ENCODE data around the gene CEP55. TPM values are rescaled to one million over a fixed set of nuclear protein-coding genes. Genes with fewer than 3 reads are reported as not detected.
A peak's percentile ranks its signal among the peaks of the same experiment; 100 is the strongest.

CEP55 gene
- total and polyA plus RNA-seq, 12 donors, result 0.32 to 7.7 (median 1.2) TPM

DNA sequence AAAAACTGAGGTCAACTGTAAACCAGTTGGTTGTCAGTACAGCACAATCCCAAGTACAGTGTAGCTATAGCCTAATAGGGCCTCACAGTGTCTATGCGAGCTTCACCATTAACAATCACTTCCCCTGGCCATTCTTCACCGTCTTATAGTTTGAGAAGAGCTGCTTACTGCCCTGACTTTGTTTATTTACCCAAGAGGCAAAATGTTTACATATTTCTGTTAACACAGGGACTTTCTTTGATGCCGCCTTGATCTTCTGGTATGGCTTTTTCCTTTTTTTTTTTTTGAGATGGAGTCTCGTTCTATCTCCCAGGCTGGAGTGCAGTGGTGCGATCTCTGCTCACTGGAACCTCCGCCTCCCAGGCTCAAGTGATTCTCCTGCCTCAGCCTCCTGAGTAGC lies 17.5 kb upstream of the CEP55 start:
- Histone ChIP-seq H3K4me3 (no peak overlapping the region), H3K36me3 (replicated peaks in 1 of 2) (no peaks in the 10 kb centered on the region), H3K27ac (no peak overlapping the region), H3K27me3 (no peaks in the 10 kb centered on the region), H3K9me3 (replicated peaks in 1 of 3) (no peaks in the 10 kb centered on the region), H3K4me1 (replicated peaks in 1 of 2) (peaks cover 0 to 20% of the 10 kb centered on the region in 2 donors)
- WGBS, 4 donors, result 82 to 93% (median 86%) methylated on average over 6 of the region's 6 CpGs
- TF ChIP-seq, protein P1, sequence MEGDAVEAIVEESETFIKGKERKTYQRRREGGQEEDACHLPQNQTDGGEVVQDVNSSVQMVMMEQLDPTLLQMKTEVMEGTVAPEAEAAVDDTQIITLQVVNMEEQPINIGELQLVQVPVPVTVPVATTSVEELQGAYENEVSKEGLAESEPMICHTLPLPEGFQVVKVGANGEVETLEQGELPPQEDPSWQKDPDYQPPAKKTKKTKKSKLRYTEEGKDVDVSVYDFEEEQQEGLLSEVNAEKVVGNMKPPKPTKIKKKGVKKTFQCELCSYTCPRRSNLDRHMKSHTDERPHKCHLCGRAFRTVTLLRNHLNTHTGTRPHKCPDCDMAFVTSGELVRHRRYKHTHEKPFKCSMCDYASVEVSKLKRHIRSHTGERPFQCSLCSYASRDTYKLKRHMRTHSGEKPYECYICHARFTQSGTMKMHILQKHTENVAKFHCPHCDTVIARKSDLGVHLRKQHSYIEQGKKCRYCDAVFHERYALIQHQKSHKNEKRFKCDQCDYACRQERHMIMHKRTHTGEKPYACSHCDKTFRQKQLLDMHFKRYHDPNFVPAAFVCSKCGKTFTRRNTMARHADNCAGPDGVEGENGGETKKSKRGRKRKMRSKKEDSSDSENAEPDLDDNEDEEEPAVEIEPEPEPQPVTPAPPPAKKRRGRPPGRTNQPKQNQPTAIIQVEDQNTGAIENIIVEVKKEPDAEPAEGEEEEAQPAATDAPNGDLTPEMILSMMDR (IDR thresholded peaks at IDR 0.05), result no peak
- TF ChIP-seq POLR2A (IDR thresholded peaks at IDR 0.05), result no peak
- DNase-seq, result peak in 1 of 7 donors; percentile 3
- intact Hi-C loops (cut with DNase I), result no loop called here

DNA sequence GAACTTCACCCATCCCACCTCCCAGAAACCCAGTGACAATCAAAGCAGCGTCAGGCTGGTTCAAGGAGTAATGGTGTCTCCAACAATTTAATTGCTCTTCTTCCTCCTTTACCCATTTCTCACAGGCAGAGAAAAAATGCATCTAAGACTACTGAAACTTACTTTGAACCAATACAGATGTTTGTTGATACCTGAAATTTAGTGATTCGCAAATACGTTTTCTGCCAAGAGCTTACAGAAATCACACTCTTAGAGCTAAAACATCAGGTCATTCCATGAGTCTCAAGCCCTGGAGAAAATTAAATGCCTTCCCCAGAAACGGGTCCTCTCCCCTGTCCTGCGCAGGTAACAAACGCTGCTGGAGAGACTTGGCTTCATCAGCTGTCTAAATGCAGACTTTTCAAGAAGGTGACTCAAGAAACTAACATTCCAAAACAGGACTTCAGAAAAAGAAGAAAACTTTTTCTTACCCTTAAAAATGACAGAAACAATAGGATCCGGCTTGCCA lies 14.7 kb upstream of the CEP55 start:
- intact Hi-C loops (cut with DNase I), result loop anchor here (2.0 to 5.0 kb wide), 2 partner anchors 104 to 105 kb away; no protein-coding TSS in a partner anchor
- TF ChIP-seq POLR2A (IDR thresholded peaks at IDR 0.05), result no peak
- TF ChIP-seq, protein P1 (IDR thresholded peaks at IDR 0.05), result no peak
- Histone ChIP-seq H3K27ac (peak overlapping the region; percentile 19 to 94 (median 90)), H3K4me3 (peak overlapping the region; percentile 5 to 69 (median 31)), H3K4me1 (replicated peaks in 1 of 2) (peaks cover 0 to 13% of the 10 kb centered on the region in 2 donors), H3K27me3 (no peaks in the 10 kb centered on the region), H3K9me3 (replicated peaks in 1 of 3) (no peaks in the 10 kb centered on the region), H3K36me3 (replicated peaks in 1 of 2) (no peaks in the 10 kb centered on the region)
- 15 to 19% (median 17%) methylated on average over 7 of the region's 7 CpGs for WGBS, 4 donors
- DNase-seq, result peak in 1 of 7 donors; percentile 7

DNA sequence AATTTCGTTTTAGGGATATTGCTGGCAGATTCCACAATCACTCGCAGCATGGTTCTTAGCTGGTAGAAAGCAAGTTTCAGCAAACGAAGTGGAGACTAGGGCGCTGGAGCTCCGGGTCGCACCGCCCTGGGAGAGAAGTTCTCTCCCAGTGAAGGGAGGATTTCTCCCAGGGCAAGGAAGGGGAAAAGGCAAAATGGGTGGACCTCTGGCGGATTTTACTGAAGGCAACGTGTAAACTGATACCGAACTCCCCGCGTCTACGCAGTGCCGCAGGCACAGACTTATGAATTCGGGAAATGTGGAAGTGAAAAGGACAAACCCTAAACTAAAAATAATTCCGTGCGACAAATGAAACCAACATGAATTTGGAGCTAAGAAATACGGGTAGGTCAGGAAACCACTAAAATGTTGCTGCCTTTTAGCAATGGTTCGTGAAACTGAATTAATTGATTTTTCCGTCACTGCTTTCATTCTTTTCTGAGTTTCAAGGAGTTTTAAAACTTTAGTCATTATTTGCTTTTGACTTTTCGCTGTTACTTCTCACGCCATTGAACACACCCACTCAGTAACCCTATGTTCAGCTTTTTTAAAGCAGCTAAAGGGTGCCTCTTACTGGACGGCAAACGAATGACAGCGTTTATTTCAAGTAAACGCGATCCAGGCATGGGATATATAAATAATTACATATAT lies 14.1 kb upstream of the CEP55 start, which contains the start of gene MYOF:
MYOF (minus strand) TSS at position 190 of the 690 bp plus-strand sequence; CDS start at position 50, 140 bp downstream.
- Histone ChIP-seq H3K27ac (peak within 1 kb of the TSS; percentile 19 to 94 (median 90)), H3K36me3 (replicated peaks in 1 of 2) (no peaks in the 10 kb centered on the region), H3K27me3 (no peaks in the 10 kb centered on the region), H3K9me3 (replicated peaks in 1 of 3) (no peaks in the 10 kb centered on the region), H3K4me1 (replicated peaks in 1 of 2) (peaks cover 0 to 11% of the 10 kb centered on the region in 2 donors), H3K4me3 (peak within 1 kb of the TSS; percentile 5 to 69 (median 31))
- 0 to 1% (median 1%) methylated on average over 27 of the region's 27 CpGs for WGBS, 4 donors
- DNase-seq, result peak; percentile 57 to 84 (median 69)
- intact Hi-C loops (cut with DNase I), result loop anchor here (2.0 to 5.0 kb wide), 2 partner anchors 105 kb away; no protein-coding TSS in a partner anchor
- TF ChIP-seq, protein P1 (IDR thresholded peaks at IDR 0.05), result peak; percentile 37 to 76 (median 71)
- TF ChIP-seq POLR2A (IDR thresholded peaks at IDR 0.05), result peak in 1 of 2 donors; percentile 79

DNA sequence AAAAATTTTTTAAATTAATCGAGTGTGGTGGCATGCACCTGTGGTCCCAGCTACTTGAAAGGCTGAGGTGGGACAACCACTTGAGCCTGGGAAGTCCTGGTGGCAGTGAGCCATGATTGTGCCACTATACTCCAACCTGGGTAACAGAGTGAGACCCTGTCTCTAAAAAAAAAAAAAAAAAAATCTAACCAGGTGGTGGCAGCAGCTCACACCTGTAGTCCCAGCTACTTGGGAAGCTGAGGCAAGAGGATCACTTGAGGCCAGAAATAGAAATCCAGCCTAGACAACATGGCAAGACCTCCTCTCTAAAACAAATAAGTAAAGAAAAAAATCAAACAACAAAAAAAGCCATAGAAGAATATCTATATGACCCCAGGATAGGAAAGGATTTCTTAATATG lies 10.7 kb upstream of the CEP55 start:
- intact Hi-C loops (cut with DNase I), result no loop called here
- TF ChIP-seq, protein P1 (IDR thresholded peaks at IDR 0.05), result no peak
- no peak for TF ChIP-seq POLR2A (IDR thresholded peaks at IDR 0.05)
- Histone ChIP-seq H3K4me3 (no peak overlapping the region), H3K4me1 (replicated peaks in 1 of 2) (peaks cover 0 to 6% of the 10 kb centered on the region in 2 donors), H3K27me3 (no peaks in the 10 kb centered on the region), H3K9me3 (replicated peaks in 1 of 3) (no peaks in the 10 kb centered on the region), H3K27ac (no peak overlapping the region), H3K36me3 (replicated peaks in 1 of 2) (no peaks in the 10 kb centered on the region)
- DNase-seq, result no peak
- 11 to 80% (median 47%) methylated on average over 1 of the region's 1 CpG for WGBS, 4 donors
